ENCODE results near the gene MEPCE.

GRCh38 chr7:100394077-100394476 is 35.6 kb upstream of the MEPCE start:
- no peak for TF ChIP-seq SIRT6 (IDR thresholded peaks at IDR 0.05; ENCODE audit: low read length)
- no peak for TF ChIP-seq SIN3A (conservative IDR thresholded peaks at IDR 0.05 in 1 of 2, IDR thresholded peaks at IDR 0.05 in 1 of 2; ENCODE audit: low read depth in 1 of 2, low read length in 2 of 2)
- no peak for TF ChIP-seq POLR2A (IDR thresholded peaks at IDR 0.05; ENCODE audit: control extremely low read depth in 1 of 2, low read depth in 2 of 2, low read length in 2 of 2)
- TF ChIP-seq PHF8 (conservative IDR thresholded peaks at IDR 0.05; ENCODE audit: low read depth, low read length) = no peak

Measured in H1 (cell line).